GM21825 (cell line): ENCODE data around the gene BRAF.
"Not testable (repeated sequence)": the region's sequence is repeated elsewhere in the genome, so short reads cannot be mapped to it uniquely, and the experiment has no call there.

ENCODE experiments used
- ATAC-seq: cut with Tn5 transposase; IDR thresholded peaks from one replicate; pipeline ENCODE4 v1.9.1; 2021; ENCODE audit warnings: mild to moderate bottlenecking, moderate library complexity; ENCODE audit not compliant: unreplicated experiment

BRAF gene

DNA sequence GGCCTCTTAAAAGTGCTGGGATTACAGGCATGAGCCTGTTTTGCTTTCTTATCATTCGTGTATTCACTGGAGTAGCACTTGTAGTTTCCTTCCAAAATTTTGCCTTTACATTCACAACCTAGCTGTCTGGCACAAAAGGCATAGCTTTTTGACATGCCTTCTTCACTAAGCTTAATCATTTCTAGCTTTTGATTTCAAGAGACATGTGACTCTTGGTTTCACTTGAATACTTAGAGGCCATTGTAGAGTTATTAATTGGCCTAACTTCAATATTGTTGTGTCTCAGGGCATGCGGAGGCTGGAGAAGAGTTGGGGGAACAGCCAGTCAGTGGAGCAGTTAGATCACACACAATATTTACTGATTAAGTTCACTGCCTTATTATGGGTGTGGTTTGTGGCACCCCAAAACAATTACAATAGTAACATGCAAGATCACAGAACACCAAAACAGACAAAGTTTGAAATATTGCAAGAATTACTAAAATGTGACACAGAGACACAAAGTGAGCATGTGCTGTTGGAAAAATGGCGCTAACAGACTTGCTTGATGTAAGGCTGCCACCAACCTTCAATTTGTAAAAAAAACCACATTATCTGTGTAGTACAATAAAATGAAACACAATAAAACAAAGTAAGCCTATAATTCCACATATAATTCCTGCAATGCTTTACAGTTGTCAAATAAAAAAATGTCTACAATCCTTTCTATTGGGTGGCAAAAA lies 43.1 kb downstream of the BRAF start:
- ATAC-seq: peak; percentile 38

DNA sequence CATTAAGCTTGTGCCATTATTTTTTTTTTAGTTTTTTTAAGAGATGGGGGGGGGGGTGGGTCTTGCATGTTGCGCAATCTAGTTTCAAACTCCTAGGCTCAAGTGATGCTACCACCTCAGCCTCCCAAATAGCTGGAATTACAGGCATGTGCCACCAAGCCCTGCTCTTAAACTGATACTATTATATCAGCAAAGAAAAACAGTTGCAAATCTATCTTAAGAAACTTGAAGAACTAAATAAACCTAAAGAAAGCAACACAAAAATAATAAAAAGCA lies 47.5 kb downstream of the BRAF start:
- ATAC-seq: no peak

DNA sequence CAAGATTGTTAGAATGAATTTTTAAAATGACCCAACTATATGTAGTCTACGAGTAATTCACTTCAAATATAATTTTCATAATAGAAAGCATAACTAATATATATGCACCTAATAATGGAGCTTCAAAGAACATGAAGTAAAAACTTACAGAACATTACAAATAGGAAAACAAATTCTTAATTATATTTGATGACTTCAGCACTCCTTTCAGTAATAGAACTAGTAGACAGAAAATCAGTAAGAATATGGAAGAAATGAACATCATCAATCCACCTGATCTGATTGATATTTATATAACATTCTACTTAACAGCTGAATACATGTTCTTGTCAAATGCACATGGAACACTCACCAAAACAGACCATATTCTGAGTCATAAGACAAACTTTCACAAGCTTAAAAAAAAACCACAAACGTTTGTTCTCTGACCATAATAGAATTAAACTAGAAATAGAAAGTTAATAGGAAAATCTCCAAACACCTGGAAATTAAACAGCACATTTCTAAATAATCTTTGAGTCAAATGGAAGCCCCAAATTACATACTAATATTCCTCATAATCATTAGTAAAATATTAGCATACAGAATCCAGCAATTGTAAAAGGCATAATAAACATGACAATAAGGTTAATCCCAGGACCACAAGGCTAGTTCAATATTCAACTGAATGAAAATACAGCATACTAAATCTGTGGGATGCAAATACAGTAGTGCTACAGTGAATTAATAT lies 48.0 kb downstream of the BRAF start:
- peak; percentile 77 for ATAC-seq

DNA sequence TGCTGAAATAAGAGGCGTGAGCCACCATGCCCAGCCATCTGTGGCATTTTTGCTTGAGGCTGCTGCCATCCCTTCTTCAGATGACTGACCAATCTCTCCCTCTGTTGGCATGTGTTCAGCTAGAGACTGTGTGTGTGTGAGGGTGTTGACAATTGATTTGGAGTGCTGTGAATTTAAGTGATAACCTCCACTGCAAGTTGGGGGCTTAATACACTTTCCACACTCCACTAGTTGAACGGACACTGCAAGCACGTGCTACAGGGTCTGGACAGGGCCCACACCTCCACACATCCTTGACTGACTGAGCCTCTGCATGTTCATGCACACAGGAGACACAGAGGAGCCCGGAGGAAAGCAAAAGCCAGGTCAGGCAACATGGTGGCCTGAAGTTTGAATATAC lies 51.3 kb downstream of the BRAF start:
- no peak for ATAC-seq

DNA sequence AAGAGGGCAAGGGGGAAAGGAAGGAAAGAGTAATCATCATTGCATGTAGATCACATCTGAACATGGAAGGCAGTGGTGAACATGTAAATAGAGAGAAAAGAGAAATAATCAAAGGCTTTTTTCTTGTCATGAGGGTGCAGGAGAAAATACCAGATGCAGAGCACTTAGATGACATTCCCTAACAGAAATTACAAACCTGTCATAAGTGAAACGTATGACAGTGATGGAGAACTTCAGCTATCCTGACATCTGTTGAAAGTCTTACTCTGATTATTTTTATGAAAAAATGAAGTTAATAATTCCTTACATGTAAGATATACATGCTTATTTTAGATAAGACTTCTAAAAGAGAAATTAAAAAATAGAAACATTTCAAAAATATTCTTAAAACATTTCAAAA lies 54.7 kb downstream of the BRAF start:
- ATAC-seq: no peak

DNA sequence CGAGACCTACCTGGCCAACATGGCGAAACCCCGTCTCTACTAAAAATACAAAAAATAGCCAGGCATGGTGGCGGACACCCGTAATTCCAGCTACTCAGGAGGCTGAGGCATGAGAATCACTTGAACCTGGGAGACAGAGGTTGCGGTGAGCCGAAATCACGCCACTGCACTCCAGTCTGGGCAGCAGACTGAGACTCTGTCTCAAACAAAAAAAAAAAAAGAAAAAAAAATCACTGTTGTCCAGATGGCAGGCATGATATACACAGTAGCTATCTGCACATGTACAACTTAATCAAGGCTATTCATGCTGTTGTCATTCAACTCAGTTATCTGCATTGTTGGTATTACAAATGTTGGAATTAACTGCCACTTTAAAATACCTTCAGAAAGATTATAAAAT lies 55.3 kb downstream of the BRAF start:
- ATAC-seq: no peak

DNA sequence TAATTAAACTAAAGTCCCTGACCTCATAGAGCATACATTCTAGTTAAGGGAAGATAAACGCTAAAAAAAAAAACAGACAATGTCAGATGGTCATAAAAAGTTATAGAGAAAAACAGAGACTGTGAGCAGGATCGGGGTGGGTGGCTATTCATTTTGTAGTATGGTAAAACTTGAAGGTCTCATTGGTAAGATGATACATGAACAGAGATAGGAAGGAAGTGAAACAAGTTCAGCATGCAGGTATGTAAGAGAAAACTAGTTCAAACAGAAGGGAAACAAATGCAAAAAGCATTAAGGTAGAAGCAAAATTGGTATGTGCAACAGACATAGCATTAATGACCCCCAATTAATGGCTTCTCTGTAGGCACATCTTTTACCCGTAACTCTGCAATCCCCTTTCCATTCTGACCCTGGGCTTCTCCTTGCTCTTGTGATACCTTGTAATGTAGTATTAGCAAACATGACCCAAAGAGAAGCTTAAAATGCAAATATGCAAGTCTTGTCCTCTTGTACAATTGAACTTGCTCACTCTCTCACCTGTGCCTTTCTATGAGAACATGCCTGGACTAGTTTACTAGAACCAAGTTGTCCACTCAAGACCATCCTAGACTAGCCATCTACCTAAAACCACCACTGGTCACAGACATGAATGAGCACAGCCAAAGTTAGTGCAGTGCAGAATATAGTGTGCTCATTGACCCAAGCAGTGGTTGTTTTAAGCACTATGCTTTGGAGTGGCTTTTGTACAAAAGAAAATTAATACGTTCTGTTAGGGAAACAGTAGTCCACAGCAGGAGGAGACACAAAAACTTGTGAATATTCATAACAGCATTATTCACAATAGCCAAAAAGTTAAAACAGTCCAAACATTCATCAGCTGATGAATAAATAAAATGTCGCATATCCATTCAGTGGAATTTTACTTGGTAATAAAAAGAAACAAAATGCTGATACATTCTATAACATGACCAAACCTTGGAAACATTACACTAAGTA lies 57.0 kb downstream of the BRAF start:
- no peak for ATAC-seq

DNA sequence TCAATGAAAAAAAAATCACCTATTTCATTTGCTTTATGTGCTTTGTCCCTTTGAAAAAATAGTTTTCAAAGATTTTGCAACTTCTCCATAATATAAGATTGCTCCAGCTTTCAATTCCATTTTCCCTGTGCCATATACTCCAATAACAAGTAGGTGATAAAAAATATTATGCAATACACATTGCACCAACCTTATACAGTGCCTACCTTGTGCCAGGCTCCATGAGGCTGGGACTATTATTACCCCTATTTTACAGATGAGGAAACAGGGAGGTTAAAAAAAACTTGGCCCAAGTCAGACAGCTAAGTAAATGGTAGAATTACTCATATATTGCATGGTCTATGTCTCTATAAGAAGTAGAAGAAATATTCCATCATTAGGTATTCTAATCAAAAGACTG lies 57.8 kb downstream of the BRAF start:
- ATAC-seq: no peak

DNA sequence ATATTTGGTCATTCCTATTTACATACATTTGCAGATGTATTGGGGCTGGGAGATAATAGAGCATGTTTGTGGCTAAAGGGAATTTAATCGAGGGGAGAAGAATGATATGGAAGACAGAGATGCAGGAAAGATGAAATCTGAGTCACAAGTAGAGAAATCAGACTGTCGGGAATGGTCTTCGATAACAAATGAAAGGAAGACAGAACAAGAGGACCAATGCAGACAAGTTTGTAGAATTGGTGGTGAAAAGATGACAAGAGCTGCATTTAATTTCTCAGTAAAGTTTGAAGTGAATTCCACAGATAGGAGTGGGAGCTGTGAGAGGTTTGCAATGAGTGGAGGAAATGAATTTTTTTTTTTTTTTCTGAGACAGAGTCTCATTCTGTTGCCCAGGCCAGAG lies 60.0 kb downstream of the BRAF start:
- no peak for ATAC-seq

DNA sequence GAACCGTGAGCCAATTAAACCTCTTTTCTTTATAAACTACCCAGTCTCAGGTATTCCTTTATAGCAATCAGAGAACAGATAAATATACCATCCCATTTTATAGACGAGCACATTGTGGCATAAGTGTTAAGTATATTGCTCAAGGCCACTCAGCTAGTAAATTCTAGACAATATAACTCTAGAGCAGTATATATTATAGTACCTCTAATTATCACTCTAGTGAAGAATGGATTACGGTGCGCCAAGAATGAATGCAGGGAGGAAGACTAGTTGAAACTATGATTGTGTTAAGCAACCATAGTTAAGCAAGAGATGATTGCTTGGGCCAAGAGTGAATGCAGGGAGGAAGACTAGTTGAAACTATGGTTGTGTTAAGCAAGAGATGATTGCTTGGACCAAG lies 60.9 kb downstream of the BRAF start:
- ATAC-seq: no peak

DNA sequence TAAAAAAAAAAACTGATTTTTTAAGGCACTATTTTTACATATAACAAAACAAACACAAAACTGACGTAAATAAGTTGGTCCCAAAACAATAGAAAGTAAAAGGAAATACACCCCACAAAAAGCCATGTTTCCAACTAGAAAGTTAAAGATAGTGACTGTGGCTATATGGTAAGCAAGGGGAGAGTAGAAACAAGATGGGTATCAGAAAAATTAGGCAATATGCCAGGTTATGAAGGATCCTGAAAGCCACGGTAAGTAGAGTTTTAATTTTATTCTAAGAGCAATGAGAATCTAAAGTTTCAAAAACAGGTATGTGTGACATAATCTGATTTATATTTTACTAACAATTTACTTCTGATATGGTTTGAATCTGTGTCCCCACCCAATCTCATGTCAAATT lies 61.5 kb downstream of the BRAF start:
- no peak for ATAC-seq

DNA sequence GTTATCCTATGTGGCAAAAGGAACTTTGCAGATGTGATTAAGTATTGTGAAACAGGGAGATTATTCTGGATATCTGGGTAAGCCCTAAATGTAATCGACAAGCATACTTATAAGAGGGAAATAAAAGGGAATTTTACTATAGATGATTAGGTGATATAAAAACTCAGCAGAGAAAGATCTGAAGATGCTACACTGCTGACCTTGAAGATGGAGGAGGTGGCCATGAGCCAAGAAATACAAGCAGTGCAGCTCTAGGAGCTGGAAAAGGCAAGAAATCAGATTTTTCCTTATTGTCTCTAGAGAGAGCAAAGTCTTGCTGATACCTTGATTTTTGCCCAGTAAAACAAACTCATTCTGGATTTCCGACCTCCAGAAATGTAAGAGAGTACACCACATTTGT lies 67.7 kb downstream of the BRAF start:
- no peak for ATAC-seq

DNA sequence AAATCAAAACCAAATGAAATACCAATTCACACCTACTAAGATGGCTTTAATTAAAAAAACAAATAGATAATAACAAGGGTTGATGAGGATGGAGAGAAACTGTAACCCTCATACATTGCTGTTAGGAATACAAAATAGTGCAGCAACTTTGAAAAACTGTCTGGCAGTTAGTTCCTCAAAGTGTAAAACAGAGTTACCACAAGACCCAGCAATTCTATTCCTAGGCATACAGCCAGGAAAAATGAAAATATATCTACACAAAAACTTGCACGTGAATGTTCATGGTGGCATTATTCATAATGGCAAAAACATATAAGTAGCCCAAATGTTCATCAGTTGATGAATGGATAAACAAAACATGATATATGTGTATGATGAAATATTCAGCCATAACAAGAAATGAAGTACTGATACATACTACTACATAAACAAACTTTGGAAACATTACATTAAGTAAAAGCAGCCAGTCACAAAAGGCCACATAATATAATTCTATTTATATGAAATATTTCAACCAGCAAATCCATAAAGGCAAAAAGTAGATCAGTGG lies 83.5 kb downstream of the BRAF start:
- ATAC-seq: no peak

DNA sequence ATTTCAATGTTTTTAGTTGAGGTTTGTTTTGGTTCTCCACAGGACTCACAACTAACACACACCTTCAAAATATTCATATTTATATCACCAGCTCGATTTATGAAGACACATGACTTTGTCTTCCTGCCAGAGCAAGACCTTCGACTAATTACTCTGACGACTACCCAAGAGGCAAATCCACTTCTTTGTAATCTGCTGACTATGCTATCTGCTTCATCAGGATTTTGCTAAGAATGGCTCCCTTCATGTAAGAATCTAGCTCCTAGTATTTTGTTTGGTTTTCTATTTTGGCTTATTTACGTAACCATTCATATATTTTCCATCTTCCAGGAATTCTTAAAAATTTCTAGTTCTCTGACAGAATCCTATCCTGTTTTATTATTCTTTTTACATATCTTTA lies 93.0 kb downstream of the BRAF start:
- ATAC-seq: no peak

DNA sequence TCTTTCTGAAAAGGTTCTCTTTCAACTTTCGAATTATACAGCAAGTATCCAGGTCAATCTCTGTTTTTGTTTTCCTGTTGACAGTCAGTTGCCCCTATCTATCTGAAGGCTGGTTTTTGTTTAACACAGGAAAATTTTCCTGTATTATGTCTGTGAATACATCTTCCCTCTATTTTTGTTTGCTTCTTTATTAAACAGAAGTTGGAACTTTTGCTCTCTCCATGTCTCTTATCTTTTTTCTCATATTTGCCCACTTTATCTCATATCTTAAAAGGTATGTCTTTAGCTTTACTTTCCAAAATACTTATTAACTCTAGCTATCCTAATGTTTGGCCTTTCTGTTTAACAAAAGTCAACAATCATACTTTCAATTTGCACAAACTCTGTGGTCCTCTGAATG lies 95.0 kb downstream of the BRAF start:
- no peak for ATAC-seq

DNA sequence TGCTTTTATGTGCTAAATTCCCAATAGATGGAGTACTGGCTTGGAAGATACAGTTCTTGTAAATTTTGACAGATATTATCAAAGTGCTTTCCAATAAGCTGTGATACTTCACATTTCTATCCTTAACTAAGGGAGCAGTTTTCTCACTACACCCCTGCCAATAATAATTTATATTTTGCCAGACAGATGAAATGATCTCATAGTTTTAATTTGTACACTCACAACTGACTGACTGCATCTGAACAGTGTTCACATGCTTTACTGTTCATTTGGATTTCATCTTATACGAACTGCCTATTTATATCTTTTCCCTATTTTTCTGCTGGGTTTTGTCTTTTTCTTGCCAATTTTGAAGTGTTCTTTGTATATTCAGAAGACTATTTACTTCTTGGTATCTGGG lies 96.0 kb downstream of the BRAF start:
- no peak for ATAC-seq

DNA sequence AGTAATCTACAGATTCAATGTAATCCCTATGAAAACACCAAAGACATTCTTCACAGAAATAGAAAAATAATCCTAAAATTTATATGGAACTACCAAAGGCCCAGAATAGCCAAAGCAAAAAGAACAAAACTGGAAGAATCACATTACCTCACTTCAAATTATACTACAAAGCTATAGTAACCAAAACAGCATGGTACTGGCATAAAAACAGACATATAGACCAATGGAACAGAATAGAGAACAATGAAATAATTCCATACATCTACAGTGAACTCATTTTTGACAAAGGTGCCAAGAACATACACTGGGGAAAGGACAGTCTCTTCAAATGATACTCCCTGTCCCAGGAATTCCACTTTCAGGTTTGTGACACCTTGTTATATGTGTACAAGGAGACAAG lies 107.3 kb downstream of the BRAF start:
- not testable (repeated sequence) for ATAC-seq

DNA sequence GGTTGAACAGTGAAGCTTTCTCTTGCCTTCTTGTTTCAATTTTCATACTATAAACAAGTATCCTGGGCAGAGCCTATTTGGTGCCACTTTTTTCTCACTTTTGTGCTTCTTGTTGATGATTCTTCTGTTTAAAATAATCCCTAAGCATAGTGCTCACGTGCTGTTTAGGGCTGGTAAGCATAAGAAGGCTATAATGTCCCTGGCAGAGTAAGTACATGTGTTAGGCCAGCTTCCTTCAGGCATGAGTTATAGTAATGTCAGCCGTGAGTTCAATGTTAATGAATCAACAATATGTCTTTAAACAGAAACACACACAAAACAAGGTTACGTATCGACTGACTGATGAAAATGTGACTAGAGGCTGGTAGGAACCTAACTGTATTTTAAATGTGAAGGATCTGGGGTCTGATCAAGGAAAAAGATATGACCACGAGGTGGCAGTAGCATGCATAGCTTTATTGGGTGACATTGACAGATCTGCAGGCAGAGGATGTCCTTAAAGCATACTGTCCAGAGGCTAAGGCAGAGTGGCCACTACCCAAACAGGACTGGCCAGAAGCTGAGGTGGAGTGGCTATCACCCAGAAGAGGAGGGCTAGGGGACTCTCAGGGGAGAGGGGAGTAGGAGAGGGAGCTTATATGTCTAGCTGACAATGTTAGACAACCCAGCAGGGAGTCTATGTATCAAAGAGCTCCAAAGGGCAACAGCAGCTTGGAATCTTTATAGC lies 113.7 kb downstream of the BRAF start:
- peak; percentile 83 for ATAC-seq

DNA sequence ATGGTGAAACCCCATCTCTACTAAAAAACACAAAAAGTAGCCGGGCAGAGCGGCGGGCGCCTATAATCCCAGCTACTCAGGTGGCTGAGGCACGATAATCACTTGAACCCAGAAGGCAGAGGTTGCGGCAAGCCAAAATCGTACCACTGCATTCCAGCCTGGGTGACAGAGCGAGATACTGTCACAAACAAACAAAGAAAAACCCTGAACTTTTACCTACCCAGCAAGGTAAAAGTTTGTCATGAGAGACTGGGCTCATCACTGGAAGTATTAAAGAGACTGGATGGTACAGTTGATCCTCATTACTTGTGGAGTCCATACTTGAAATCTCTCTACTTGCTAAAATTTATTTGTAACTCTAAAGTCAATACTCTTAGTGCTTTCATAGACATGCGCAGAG lies 114.3 kb downstream of the BRAF start:
- no peak for ATAC-seq

DNA sequence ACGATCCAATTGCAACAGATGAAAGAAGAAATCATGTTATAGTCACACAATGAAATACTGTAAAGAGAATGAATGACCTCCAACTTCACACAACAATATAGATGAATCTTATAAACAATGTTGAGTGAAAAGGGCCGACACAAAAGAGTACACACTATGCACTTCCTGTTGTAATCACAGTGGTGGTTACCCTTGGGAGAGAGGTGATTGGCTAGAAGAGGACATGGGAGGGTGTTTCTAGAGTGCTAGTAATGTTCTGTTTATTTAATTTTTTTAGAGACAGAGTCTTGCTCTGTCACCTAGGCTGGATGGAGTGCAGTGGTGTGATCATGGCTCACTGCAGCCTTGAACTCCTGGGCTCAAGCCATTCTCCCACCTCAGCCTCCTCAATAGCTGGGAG lies 145.8 kb downstream of the BRAF start:
- no peak for ATAC-seq

DNA sequence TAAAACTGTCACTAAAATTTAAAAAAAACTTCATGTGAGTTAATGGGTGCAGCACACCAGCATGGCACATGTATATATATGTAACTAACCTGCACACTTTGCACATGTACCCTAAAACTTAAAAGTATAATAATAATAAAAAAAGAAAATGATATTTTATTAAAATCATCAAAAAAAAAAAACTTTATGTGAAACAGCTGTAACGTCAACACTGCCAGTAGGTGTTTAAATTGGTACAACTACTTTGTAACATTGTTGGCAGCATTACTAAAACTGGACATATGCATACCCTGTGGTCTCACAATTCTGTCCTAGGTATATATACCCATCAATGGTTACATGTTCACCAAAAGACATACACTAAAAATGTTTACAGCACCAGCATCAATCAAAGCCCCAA lies 146.2 kb downstream of the BRAF start:
- no peak for ATAC-seq
